HEK293 (cell line): Measurements from ENCODE around the gene CCDC86.

ENCODE experiments used
- CTCF ChIA-PET: fragments of 350-600 bp; formaldehyde crosslinking; extraction: SDS; loops from one replicate; lab custom pipeline; 2021; ENCODE audit warnings: antibody characterized with exemption; lab: Yijun Ruan, JAX
- POLR2A ChIA-PET: fragments of 300-600 bp; formaldehyde crosslinking; extraction: SDS; loops from one replicate; lab custom pipeline; 2020; ENCODE audit warnings: antibody characterized with exemption, inconsistent platforms; lab: Yijun Ruan, JAX
- H3K27ac ChIP-seq: fragments of 200-500 bp; sonication (Bioruptor generic); 2 replicates; pipeline ENCODE4 v1.5.1; 2014; ENCODE audit warnings: low read depth, low read length, control low read depth, inconsistent platforms; ENCODE audit errors: extremely low read depth
- H3K36me3 ChIP-seq, 2 experiments: fragments of 200-500 bp in 1 of 2; sonication (Bioruptor generic) in 1 of 2; 1 replicate in 1 of 2; 2 replicates in 1 of 2; pipeline ENCODE4 v1.5.1; 2014 to 2017; ENCODE audit warnings: inconsistent platforms in 2 of 2, low read length in 2 of 2; ENCODE audit not compliant: control insufficient read depth in 2 of 2, insufficient read depth in 1 of 2
- H3K4me1 ChIP-seq: fragments of 200-500 bp; sonication (Bioruptor generic); 2 replicates; pipeline ENCODE4 v1.5.1; 2014; ENCODE audit warnings: mild to moderate bottlenecking, low read length, inconsistent platforms; ENCODE audit not compliant: control insufficient read depth, insufficient read depth
- H3K4me3 ChIP-seq: 2 replicates; pipeline ENCODE4 v1.5.1; 2011; ENCODE audit warnings: low read depth, mild to moderate bottlenecking, control low read depth, low read length, moderate library complexity
- H3K9me3 ChIP-seq: fragments of 200-500 bp; sonication (Bioruptor generic); 2 replicates; pipeline ENCODE4 v1.5.1; 2014; ENCODE audit warnings: low read depth, low read length, inconsistent platforms; ENCODE audit not compliant: control insufficient read depth, insufficient read depth
- HOXC10 ChIP-seq: sonication (generic); formaldehyde crosslinking; IDR thresholded peaks from 2 replicates; pipeline ENCODE4 v1.8.1; 2023; ENCODE audit warnings: mild to moderate bottlenecking, missing genetic modification reagents
- KLF9 ChIP-seq: fragments of 450-650 bp; formaldehyde crosslinking; IDR thresholded peaks from 2 replicates; pipeline ENCODE4 v1.5.1; 2016; ENCODE audit warnings: missing biosample characterization, missing genetic modification characterization, low read depth
- MEIS1 ChIP-seq: sonication (generic); formaldehyde crosslinking; IDR thresholded peaks from 2 replicates; pipeline ENCODE4 v1.8.1; 2022; ENCODE audit warnings: missing genetic modification reagents, mild to moderate bottlenecking, borderline replicate concordance
- PRDM6 ChIP-seq: fragments of 450-650 bp; formaldehyde crosslinking; IDR thresholded peaks from 2 replicates; pipeline ENCODE4 v1.5.1; 2017; ENCODE audit warnings: missing biosample characterization, missing genetic modification characterization
- REST ChIP-seq: fragments of 450-650 bp; formaldehyde crosslinking; IDR thresholded peaks from 2 replicates; pipeline ENCODE4 v1.5.1; 2016; ENCODE audit warnings: missing biosample characterization, missing genetic modification characterization
- ZBTB17 ChIP-seq: fragments of 450-650 bp; formaldehyde crosslinking; IDR thresholded peaks from 2 replicates; pipeline ENCODE4 v1.5.1; 2016; ENCODE audit warnings: missing biosample characterization, missing genetic modification characterization
- ZNF112 ChIP-seq: fragments of 450-650 bp; formaldehyde crosslinking; IDR thresholded peaks from 2 replicates; pipeline ENCODE4 v1.5.0; 2017; ENCODE audit warnings: missing biosample characterization, missing genetic modification characterization
- ZNF133 ChIP-seq: fragments of 450-650 bp; formaldehyde crosslinking; IDR thresholded peaks from 2 replicates; pipeline ENCODE4 v1.5.1; 2016; ENCODE audit warnings: missing biosample characterization, missing genetic modification characterization
- ZNF239 ChIP-seq: fragments of 450-650 bp; formaldehyde crosslinking; IDR thresholded peaks from 2 replicates; pipeline ENCODE4 v1.5.1; 2016; ENCODE audit warnings: missing biosample characterization, missing genetic modification characterization
- ZNF324 ChIP-seq: fragments of 450-650 bp; formaldehyde crosslinking; IDR thresholded peaks from 2 replicates; pipeline ENCODE4 v1.5.1; 2016; ENCODE audit warnings: missing biosample characterization, missing genetic modification characterization
- ZNF37A ChIP-seq: fragments of 450-650 bp; IDR thresholded peaks from 2 replicates; pipeline ENCODE4 v1.5.1; 2018; ENCODE audit warnings: missing biosample characterization, missing genetic modification characterization
- ZNF48 ChIP-seq: fragments of 450-650 bp; formaldehyde crosslinking; IDR thresholded peaks from 2 replicates; pipeline ENCODE4 v1.5.1; 2016; ENCODE audit warnings: missing biosample characterization, missing genetic modification characterization
- ZNF488 ChIP-seq: fragments of 450-650 bp; formaldehyde crosslinking; IDR thresholded peaks from 2 replicates; pipeline ENCODE4 v1.5.1; 2016; ENCODE audit warnings: missing biosample characterization, missing genetic modification characterization
- ZNF514 ChIP-seq: fragments of 450-650 bp; formaldehyde crosslinking; IDR thresholded peaks from 2 replicates; pipeline ENCODE4 v1.5.1; 2016; ENCODE audit warnings: missing biosample characterization, missing genetic modification characterization
- ZNF580 ChIP-seq: fragments of 450-650 bp; formaldehyde crosslinking; IDR thresholded peaks from 2 replicates; pipeline ENCODE4 v1.5.1; 2016; ENCODE audit warnings: missing biosample characterization, missing genetic modification characterization
- ZNF585B ChIP-seq: fragments of 450-650 bp; formaldehyde crosslinking; IDR thresholded peaks from 2 replicates; pipeline ENCODE4 v1.5.1; 2016; ENCODE audit warnings: missing biosample characterization, missing genetic modification characterization
- ZNF596 ChIP-seq: fragments of 450-650 bp; IDR thresholded peaks from 2 replicates; pipeline ENCODE4 v1.5.0; 2018; ENCODE audit warnings: missing biosample characterization, mild to moderate bottlenecking, missing genetic modification characterization, moderate library complexity
- ZNF623 ChIP-seq: fragments of 450-650 bp; formaldehyde crosslinking; IDR thresholded peaks from 2 replicates; pipeline ENCODE4 v1.5.1; 2016; ENCODE audit warnings: missing biosample characterization, missing genetic modification characterization
- ZNF624 ChIP-seq: fragments of 450-650 bp; formaldehyde crosslinking; IDR thresholded peaks from 2 replicates; pipeline ENCODE4 v1.5.1; 2017; ENCODE audit warnings: missing biosample characterization, missing genetic modification characterization
- ZNF629 ChIP-seq: fragments of 450-650 bp; formaldehyde crosslinking; IDR thresholded peaks from 2 replicates; pipeline ENCODE4 v1.5.1; 2017; ENCODE audit warnings: missing biosample characterization, missing genetic modification characterization
- ZNF791 ChIP-seq: fragments of 450-650 bp; formaldehyde crosslinking; IDR thresholded peaks from 2 replicates; pipeline ENCODE4 v1.5.1; 2016; ENCODE audit warnings: missing biosample characterization, missing genetic modification characterization
- ZSCAN30 ChIP-seq: fragments of 450-650 bp; IDR thresholded peaks from 2 replicates; pipeline ENCODE4 v1.5.1; 2018; ENCODE audit warnings: missing biosample characterization, mild to moderate bottlenecking, missing genetic modification characterization, moderate library complexity

Gene CCDC86

GRCh38 chr11:60852117-60852981 lies 10.4 kb downstream of the CCDC86 start (continued):
- TF ChIP-seq ZNF488 (tag by site-specific recombination), result no peak

- H3K36me3 ChIP-seq, result peaks cover 0 to 39% of the 10 kb centered on the region in 2 experiments; a peak in 1 of 3 replicates
- ChIA-PET POLR2A (no interaction called here), CTCF (no interaction called here)
- no peak overlapping the region for H3K4me3 ChIP-seq
- no peaks in the 10 kb centered on the region for H3K4me1 ChIP-seq
- TF ChIP-seq ZNF791 (no peak), ZSCAN30 (tag by site-specific recombination) (no peak), ZNF629 (no peak), ZNF580 (tag by site-specific recombination) (no peak), REST (no peak), MEIS1 (CRISPR knock-in tag) (no peak), HOXC10 (CRISPR knock-in tag) (no peak), ZNF48 (tag by site-specific recombination) (no peak), ZNF324 (tag by site-specific recombination) (no peak), ZNF623 (tag by site-specific recombination) (no peak), ZNF112 (no peak), ZNF596 (tag by site-specific recombination) (no peak), ZBTB17 (no peak)
- no peaks in the 10 kb centered on the region for H3K9me3 ChIP-seq
- no peak overlapping the region for H3K27ac ChIP-seq
Measured at GRCh38 chr11:60852982-60853950, 11.4 kb downstream of the CCDC86 start.

- Histone ChIP-seq H3K4me1 (no peaks in the 10 kb centered on the region), H3K9me3 (no peaks in the 10 kb centered on the region), H3K36me3 (peaks cover 0 to 28% of the 10 kb centered on the region in 2 experiments; a peak in 1 of 3 replicates), H3K27ac (no peak overlapping the region), H3K4me3 (no peak overlapping the region)
- POLR2A ChIA-PET, result no interaction called here
- CTCF ChIA-PET, result interaction anchor here (2.4 kb wide), 1 partner anchor 23 kb away, joined by 7 read pairs; no protein-coding TSS in a partner anchor
- no peak for TF ChIP-seq PRDM6 (tag by site-specific recombination)
- no peak for TF ChIP-seq ZNF585B
- TF ChIP-seq ZNF133 (tag by site-specific recombination), result no peak
- TF ChIP-seq ZNF514, result no peak
- TF ChIP-seq ZNF37A (tag by site-specific recombination), result no peak
- no peak for TF ChIP-seq ZNF239
- TF ChIP-seq ZNF624, result no peak
- no peak for TF ChIP-seq ZBTB17
- no peak for TF ChIP-seq KLF9 (tag by site-specific recombination)
Measured at GRCh38 chr11:60854140-60854846, 12.4 kb downstream of the CCDC86 start.
